ENCODE measurements around the gene TDRD15.

- no peak for TF ChIP-seq POLR2A (IDR thresholded peaks at IDR 0.05)
- TF ChIP-seq, protein P1, sequence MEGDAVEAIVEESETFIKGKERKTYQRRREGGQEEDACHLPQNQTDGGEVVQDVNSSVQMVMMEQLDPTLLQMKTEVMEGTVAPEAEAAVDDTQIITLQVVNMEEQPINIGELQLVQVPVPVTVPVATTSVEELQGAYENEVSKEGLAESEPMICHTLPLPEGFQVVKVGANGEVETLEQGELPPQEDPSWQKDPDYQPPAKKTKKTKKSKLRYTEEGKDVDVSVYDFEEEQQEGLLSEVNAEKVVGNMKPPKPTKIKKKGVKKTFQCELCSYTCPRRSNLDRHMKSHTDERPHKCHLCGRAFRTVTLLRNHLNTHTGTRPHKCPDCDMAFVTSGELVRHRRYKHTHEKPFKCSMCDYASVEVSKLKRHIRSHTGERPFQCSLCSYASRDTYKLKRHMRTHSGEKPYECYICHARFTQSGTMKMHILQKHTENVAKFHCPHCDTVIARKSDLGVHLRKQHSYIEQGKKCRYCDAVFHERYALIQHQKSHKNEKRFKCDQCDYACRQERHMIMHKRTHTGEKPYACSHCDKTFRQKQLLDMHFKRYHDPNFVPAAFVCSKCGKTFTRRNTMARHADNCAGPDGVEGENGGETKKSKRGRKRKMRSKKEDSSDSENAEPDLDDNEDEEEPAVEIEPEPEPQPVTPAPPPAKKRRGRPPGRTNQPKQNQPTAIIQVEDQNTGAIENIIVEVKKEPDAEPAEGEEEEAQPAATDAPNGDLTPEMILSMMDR (IDR thresholded peaks at IDR 0.05), result no peak
Observed at GRCh38 chr2:21111012-21111411, 12.8 kb upstream of the TDRD15 start.

Measured in thyroid gland (tissue), 4 donors.